K562 (cell line): Measurements from ENCODE around the gene DTL. TPM values are rescaled to one million over a fixed set of nuclear protein-coding genes. Genes with fewer than 3 reads are reported as not detected.

Source experiments
- DMBX1 ChIP-seq: fragments of 250-450 bp; sonication (Bioruptor Pico); IDR thresholded peaks from 2 replicates; pipeline ENCODE4 v1.8.0; 2022; ENCODE audit warnings: inconsistent platforms, mild to moderate bottlenecking, moderate library complexity, borderline replicate concordance
- E4F1 ChIP-seq: fragments of 250-450 bp; sonication (Bioruptor Pico); IDR thresholded peaks from 2 replicates; pipeline ENCODE4 v1.5.0; 2021; ENCODE audit warnings: mild to moderate bottlenecking, borderline replicate concordance
- ELF1 ChIP-seq: fragments of 200-800 bp; sonication (Bioruptor generic); IDR thresholded peaks from 2 replicates; pipeline ENCODE4 v1.6.1; 2016; ENCODE audit warnings: missing genetic modification characterization, missing compliant biosample characterization
- HNRNPK ChIP-seq: fragments of 200-400 bp; formaldehyde crosslinking; IDR thresholded peaks from one replicate; pipeline ENCODE4 v1.6.1; 2018; ENCODE audit warnings: mild to moderate bottlenecking, low read depth, low read length; ENCODE audit not compliant: poor library complexity, severe bottlenecking
- MBD2 ChIP-seq: sonication (generic); IDR thresholded peaks from 2 replicates; pipeline ENCODE4 v1.6.1; 2016; ENCODE audit warnings: low read depth, borderline replicate concordance
- POLR2H ChIP-seq: IDR thresholded peaks from 2 replicates; pipeline ENCODE4 v1.6.1; 2016; ENCODE audit warnings: missing genetic modification characterization, low read depth, mild to moderate bottlenecking, control low read depth, missing compliant biosample characterization, moderate library complexity
- POLR3A ChIP-seq: IDR thresholded peaks from 2 replicates; pipeline ENCODE4 v1.6.1; 2011; ENCODE audit warnings: borderline replicate concordance, mild to moderate bottlenecking, moderate library complexity; ENCODE audit not compliant: insufficient read length, insufficient read depth; ENCODE audit errors: extremely low read depth
- RBBP5 ChIP-seq: fragments of 200-600 bp; sonication (generic); IDR thresholded peaks from 2 replicates; pipeline ENCODE4 v1.6.1; 2012; ENCODE audit warnings: borderline replicate concordance, mild to moderate bottlenecking, low read length, control low read depth, inconsistent platforms; ENCODE audit not compliant: insufficient read depth, poor library complexity, severe bottlenecking
- RBM39 ChIP-seq: fragments of 200-400 bp; formaldehyde crosslinking; optimal IDR thresholded peaks from 2 replicates; pipeline ENCODE3; 2018; ENCODE audit warnings: low read depth, low read length
- RNF219 ChIP-seq: fragments of 250-450 bp; sonication (Bioruptor Pico); IDR thresholded peaks from 2 replicates; pipeline ENCODE4 v1.5.0; 2022; ENCODE audit warnings: mild to moderate bottlenecking
- SMAD3 ChIP-seq: fragments of 450-650 bp; formaldehyde crosslinking; conservative IDR thresholded peaks from 2 replicates; pipeline ENCODE4 v1.4.0; 2020; ENCODE audit warnings: mild to moderate bottlenecking
- XRCC3 ChIP-seq: fragments of 450-650 bp; IDR thresholded peaks from 2 replicates; pipeline ENCODE4 v1.6.1; 2017; ENCODE audit warnings: mild to moderate bottlenecking, moderate library complexity
- ZNF23 ChIP-seq: fragments of 250-450 bp; sonication (Bioruptor Pico); IDR thresholded peaks from 2 replicates; pipeline ENCODE4 v1.4.0; 2020; ENCODE audit warnings: mild to moderate bottlenecking
- ZNF449 ChIP-seq: fragments of 250-450 bp; sonication (Bioruptor Pico); IDR thresholded peaks from 2 replicates; pipeline ENCODE4 v1.8.0; 2022; ENCODE audit warnings: moderate library complexity, mild to moderate bottlenecking, inconsistent platforms
- ZNF609 ChIP-seq: sonication (generic); formaldehyde crosslinking; IDR thresholded peaks from 2 replicates; pipeline ENCODE4 v1.8.1; 2023; ENCODE audit warnings: missing genetic modification reagents, mild to moderate bottlenecking, borderline replicate concordance
- polyA plus RNA-seq, 8 experiments: library from polyadenylated mRNA; depleted of rRNA in 4 of 8; stranded (reverse) in 5 of 8; unstranded in 3 of 8; fragments of >200 nt; fragmentation: Nextera tagmentation in 2 of 8; fragmentation: Illumina TruSeq in 1 of 8; extraction: Ambion mirVana in 2 of 8; extraction: Trizol in 1 of 8; gene quantifications; 2 replicates each; pipeline versions ENCODE4 v1.2.1 to v1.2.3, GENCODE V29; 2011 to 2014; ENCODE audit warnings: inconsistent platforms in 1 of 8, missing spikeins in 1 of 8
- total RNA-seq, 7 experiments: library from RNA; depleted of rRNA in 6 of 7; stranded (reverse); fragments of >200 nt in 6 of 7; fragmentation: Illumina TruSeq in 2 of 7; extraction: Trizol in 2 of 7; gene quantifications; 2 replicates each; pipeline versions ENCODE4 v1.2.1 to v1.2.3, GENCODE V29; 2011 to 2021; ENCODE audit warnings: low replicate concordance in 1 of 7

Gene DTL
- total and polyA plus RNA-seq, 9 of the 15 experiments (the other 6 are each of a cell fraction or from before 2014, with no cell fraction given): 38.3 to 81.0 (median 63.2) TPM

- TF ChIP-seq ZNF609 (CRISPR knock-in tag): peak; percentile 52; the same call in 1 of the 2 replicates
- TF ChIP-seq RBBP5: no peak
- TF ChIP-seq SMAD3 (CRISPR knock-in tag): peak; percentile 77; the same call in 1 of the 2 replicates
- TF ChIP-seq XRCC3: no peak
- TF ChIP-seq POLR2H (tag): peak; percentile 96
- peak; percentile 32; the same call in 1 of the 2 replicates for TF ChIP-seq ELF1 (tag)
- 0 out of 2 replicates have a peak, but pooled peaks have one; percentile 63 for TF ChIP-seq ZNF23 (CRISPR knock-in tag)
- peak; percentile 37 for TF ChIP-seq DMBX1 (CRISPR knock-in tag)
- peak; percentile 71 for TF ChIP-seq MBD2
- no peak for TF ChIP-seq RNF219 (CRISPR knock-in tag)
- TF ChIP-seq E4F1 (CRISPR knock-in tag): no peak
- no peak for TF ChIP-seq ZNF449 (CRISPR knock-in tag)
- TF ChIP-seq HNRNPK: no peak
- peak; percentile 95 for TF ChIP-seq RBM39
- TF ChIP-seq POLR3A: no peak
These were observed at the start of gene DTL, which contains the start of gene INTS7 (continued) for GRCh38 chr1:212035123-212035834.
